ENCODE data around the gene TAF1L.
"Not testable (repeated sequence)": the region's sequence is repeated elsewhere in the genome, so short reads cannot be mapped to it uniquely, and the experiment has no call there.

TAF1L gene, protein sequence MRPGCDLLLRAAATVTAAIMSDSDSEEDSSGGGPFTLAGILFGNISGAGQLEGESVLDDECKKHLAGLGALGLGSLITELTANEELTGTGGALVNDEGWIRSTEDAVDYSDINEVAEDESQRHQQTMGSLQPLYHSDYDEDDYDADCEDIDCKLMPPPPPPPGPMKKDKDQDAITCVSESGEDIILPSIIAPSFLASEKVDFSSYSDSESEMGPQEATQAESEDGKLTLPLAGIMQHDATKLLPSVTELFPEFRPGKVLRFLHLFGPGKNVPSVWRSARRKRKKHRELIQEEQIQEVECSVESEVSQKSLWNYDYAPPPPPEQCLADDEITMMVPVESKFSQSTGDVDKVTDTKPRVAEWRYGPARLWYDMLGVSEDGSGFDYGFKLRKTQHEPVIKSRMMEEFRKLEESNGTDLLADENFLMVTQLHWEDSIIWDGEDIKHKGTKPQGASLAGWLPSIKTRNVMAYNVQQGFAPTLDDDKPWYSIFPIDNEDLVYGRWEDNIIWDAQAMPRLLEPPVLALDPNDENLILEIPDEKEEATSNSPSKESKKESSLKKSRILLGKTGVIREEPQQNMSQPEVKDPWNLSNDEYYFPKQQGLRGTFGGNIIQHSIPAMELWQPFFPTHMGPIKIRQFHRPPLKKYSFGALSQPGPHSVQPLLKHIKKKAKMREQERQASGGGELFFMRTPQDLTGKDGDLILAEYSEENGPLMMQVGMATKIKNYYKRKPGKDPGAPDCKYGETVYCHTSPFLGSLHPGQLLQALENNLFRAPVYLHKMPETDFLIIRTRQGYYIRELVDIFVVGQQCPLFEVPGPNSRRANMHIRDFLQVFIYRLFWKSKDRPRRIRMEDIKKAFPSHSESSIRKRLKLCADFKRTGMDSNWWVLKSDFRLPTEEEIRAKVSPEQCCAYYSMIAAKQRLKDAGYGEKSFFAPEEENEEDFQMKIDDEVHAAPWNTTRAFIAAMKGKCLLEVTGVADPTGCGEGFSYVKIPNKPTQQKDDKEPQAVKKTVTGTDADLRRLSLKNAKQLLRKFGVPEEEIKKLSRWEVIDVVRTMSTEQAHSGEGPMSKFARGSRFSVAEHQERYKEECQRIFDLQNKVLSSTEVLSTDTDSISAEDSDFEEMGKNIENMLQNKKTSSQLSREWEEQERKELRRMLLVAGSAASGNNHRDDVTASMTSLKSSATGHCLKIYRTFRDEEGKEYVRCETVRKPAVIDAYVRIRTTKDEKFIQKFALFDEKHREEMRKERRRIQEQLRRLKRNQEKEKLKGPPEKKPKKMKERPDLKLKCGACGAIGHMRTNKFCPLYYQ (N-terminal part only)

DNA sequence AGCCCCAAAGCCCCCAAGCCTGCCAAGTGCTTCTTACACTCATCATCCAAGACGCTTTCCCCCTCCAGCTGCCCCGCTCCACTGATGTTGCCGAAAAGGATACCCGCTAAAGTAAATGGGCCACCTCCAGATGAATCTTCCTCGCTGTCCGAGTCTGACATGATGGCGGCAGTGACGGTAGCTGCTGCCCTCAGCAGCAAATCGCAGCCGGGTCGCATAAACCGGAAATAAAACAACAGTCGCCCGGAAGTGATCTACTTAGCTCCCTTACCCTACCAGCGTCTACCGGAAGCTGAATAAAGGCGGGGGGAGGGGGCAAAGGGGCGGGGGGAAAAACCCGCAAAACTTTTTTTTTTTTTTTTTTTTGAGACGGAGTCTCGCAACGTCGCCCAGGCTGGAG, at the start of gene TAF1L:
Gene TAF1L, minus strand, starts transcription at position 308 of the 400 bp plus-strand sequence. Its CDS starts 90 bp downstream, at position 218.
- no peak for DNase-seq

DNA sequence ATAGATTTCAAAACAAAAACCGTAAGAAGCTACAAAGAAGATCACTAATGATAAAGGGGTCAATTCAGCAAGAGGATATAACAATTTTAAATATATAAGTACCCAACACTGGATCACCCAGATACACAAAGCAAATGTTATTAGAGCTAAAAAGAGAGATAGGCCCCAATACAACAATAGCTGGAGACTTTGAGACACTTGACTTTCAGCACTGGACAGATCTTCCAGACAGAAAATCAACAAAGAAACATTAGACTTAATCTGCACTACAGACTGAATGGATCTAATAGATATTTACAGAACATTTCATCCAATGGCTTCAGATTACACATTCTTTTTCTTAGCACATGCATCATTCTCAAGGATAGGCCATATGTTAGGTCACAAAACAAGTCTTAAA, 46.3 kb upstream of the TAF1L start:
- DNase-seq: no peak

DNA sequence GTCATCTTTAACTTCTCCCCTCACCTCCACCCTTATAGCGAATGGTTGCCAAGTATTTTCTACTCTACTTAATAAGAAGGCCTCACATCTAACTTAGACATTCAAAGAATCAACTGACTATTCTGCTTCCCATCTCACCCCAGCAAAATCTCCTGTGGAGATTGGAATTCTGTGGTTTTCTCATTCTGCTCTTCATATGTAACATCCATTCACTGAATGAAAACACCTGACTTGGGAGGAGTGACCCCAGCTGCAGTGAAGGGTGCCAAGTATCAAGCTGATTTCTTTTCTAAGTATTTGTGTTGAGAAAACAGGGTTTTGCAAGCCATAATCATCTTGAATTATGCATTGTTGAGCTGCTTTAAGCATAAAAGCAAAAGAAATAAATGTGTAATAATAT, 42.5 kb upstream of the TAF1L start:
- DNase-seq: no peak

DNA sequence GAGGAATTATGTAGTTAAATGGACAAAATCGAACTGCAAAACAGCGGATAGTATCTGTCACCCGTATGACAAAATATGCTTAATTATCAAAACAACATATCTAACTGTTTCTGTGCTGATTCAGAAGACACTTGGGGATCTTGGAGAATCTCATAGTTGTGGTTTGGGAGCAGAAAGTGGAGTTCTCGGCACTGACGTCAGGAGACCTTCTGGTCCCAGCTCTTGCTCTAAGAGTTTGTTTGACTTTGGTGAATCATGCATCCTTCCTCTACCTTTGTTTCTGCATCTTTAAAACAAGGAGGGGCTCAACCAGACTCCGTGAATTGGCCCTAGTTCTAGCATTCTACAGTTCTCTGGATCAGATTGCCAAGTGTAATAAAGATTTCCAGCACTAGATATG, 37.0 kb upstream of the TAF1L start:
- no peak for DNase-seq

DNA sequence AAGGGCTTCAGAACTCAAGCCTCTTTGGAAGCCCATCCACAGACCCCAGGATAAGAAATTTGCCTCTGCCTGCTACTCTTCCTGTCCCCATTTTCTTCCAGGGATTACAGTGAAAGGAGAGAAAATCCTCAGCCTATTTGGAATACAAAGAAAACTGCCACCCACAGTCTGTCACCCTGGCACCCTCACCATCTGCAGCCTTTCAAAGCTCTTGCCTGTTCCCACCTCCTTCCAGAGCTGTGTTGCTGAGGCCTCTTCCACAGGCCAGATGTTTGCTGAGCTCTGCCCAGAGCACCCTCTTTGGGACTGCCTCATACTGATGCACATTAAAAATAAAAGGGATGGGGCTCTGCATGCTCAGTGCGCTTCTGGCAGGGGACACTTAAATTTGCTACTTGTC, 35.9 kb upstream of the TAF1L start:
- DNase-seq: no peak

DNA sequence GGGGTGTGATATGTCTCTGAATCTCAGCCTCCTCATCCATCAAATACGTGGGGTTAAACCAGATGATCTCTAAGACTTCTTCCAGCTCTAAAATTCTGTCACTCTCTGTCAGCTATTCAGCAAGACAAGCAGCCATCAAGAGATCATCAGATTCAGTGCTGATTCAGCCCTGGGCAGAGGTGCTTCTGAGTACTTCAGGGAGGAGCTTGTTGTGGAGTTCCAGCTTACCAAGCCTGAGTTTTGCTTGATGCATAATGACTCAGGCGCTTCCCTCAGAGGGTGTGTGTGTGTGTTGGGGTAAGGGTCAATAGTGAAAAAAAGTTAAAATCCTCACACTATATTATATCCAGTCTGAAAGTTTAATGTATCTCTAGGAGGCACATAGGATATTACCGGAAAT, 29.6 kb upstream of the TAF1L start:
- no peak for DNase-seq

DNA sequence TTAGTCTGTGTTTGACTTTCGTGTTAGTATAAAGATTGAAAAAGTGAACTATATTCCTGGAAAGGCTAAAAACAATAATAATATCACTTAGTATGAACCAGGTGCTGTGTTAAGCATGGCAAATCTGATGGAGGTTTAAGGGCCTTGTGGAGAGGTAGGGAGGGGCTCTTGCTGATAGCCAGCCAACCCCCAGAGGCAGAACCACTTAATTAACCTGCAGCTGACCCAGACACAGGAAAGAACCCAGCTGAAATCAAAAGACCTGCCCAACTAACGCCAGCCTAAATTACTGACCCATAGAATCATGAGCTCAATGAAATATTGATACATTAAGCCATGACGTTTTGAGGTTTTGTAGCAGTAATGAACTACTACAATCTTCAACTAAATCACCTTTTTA, 28.3 kb upstream of the TAF1L start:
- DNase-seq: no peak

DNA sequence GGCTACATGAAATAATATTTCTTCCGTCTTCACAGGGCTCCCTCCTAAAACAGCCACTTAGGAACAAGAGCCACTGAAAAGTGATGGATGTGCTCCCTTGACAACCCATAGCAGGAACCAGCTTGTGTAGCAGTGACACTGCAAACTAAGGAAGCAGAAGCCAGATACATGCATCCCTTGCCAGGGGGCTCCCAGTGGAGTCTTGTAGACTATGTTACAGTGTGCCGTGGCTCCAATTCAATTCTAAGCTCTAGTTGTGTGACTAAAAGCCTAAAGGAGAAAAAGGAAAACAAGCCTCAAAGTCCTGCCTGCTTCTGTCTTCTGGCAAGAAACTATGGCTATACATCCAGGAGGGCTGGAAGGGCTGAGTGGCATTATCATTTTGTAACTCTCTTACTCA, 12.2 kb upstream of the TAF1L start:
- DNase-seq: no peak

DNA sequence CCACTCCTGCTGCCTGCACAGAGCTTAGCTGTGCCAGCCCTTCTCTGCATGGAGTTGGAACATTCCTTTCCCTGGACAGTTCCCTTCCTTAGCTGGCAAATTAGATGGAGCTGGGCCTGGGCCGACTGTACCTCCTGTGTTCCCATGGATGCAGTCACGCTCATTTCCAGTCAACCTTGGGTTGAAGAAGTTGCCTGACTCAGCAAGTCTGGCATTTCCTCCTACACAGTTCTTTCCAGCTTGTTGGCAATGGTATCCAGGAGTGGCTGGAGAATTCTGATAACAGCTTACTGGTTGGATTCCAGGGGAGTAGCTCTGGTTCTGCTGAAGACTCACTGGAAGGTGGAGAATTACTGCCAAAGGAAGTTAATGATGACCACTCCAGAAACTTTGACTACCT, 9.2 kb upstream of the TAF1L start:
- no peak for DNase-seq

DNA sequence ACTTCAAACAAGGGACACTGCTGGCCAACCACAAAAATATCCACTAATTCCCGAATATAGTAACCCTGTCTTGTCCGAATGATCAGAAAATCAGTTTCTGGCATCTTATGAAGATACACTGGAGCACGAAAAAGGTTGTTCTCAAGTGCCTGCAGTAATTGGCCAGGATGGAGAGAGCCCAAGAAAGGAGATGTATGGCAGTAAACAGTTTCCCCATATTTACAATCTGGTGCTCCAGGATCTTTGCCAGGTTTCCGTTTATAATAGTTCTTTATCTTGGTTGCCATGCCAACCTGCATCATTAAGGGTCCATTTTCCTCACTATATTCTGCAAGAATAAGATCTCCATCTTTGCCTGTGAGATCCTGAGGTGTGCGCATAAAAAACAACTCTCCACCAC, 2.3 kb downstream of the TAF1L start:
- DNase-seq: not testable (repeated sequence)

DNA sequence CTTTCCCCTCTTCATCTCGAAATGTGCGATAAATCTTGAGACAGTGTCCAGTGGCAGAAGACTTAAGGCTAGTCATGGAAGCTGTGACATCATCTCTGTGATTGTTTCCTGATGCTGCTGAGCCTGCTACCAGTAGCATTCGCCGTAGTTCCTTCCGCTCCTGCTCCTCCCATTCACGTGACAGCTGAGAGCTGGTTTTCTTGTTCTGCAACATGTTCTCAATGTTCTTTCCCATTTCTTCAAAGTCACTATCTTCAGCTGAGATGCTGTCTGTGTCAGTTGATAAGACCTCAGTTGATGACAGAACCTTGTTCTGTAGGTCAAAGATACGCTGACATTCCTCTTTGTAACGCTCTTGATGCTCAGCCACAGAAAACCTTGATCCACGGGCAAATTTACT, 3.5 kb downstream of the TAF1L start:
- DNase-seq: no peak

DNA sequence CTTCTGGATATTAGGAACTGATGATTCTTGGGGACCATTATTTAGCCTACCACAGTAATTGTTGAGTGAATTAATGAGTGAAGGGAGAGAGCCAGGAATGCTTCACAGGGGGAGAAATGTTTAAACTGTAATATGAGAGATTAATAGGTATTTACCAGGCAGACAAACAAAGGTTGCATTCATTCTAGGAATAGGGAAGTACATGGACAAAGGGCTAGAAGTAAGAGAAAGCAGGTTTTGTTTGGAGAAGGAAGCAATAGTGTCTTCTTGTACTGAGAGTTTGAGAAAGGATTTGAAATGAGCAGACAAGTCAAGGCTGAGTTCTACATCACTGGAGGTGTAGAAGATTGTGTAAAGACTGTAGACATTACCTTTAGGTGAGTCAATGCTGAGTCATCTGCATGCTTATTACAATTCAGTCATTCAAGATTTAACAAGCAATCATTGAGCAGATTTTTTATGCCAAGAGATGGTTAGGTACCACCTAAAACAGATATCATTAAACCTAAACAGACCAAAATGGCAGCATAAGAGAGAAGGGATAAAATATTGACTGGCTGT, 8.0 kb downstream of the TAF1L start:
- no peak for DNase-seq

DNA sequence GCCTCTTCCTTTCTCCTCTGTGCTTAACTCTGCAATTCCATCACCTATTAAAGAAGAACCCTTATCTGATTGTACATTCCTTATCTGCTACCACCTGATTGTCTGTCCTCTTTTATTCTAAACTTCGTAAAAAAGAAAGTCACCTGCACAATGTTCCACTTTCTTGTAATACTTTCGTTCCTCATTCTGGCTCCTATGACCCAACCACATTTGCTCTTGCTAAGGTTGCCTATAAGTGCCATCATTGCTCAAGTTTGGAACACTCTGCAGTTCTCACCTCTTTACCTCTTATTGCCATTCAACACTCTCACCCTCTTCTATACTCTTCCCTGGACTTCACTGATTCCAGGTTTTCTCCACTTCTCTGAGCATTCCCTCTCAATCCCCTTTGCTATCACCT, 10.1 kb downstream of the TAF1L start:
- no peak for DNase-seq

DNA sequence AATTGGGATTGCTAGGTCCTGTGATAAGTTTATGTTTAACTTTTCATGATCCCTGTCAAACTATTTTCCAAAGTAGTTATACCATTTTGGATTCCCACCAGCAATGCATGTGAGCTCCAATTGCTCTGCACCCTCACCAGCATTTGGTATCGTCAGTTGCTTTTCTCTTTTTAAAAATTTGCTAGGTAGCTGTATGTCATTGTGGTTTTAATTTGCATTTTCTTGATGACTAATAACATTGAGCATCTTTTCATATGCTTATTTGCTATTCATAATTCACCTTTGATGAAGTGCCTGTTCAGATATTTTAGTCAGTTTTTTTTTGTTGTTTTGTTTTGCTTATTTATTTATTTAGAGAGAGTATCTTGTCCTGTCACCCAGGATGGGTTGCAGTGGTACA, 12.5 kb downstream of the TAF1L start:
- DNase-seq: no peak

DNA sequence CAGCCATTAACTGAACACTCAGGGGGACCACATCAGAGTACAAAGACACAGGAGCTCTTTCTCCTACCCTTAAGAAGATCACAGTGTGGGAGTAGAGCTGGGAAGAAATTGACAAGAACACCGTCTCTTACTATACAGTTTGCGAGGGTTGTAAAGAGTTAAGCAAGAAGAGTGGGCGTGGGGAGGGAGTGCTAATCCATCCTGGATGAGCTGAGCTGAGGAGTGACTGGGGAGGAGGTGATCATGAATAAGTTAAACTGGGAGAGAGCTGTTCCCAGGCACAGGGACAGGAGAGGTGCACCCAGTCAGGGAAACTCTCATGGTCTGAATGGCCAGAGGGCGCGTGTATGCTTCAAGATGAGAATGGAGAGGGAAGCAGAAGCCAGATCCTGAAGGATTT, 17.2 kb downstream of the TAF1L start:
- no peak for DNase-seq

DNA sequence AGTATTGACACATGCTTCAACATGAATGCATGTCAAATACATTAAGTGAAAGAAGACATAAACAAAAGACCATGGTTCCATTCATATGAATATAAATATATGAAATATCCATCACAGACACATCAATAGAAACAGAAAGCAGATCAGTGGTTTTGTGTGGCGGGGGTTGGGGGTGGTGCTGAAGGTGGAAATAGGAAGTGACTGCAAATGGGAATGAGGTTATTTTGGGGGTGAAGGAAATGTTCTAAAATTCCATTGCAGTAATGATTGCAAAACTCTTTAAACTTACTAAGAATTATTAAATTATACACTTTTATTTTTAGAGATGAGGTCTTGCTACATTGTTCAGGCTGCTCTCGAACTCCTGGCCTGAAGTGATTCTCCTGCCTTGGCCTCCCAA, 28.7 kb downstream of the TAF1L start:
- DNase-seq: no peak

DNA sequence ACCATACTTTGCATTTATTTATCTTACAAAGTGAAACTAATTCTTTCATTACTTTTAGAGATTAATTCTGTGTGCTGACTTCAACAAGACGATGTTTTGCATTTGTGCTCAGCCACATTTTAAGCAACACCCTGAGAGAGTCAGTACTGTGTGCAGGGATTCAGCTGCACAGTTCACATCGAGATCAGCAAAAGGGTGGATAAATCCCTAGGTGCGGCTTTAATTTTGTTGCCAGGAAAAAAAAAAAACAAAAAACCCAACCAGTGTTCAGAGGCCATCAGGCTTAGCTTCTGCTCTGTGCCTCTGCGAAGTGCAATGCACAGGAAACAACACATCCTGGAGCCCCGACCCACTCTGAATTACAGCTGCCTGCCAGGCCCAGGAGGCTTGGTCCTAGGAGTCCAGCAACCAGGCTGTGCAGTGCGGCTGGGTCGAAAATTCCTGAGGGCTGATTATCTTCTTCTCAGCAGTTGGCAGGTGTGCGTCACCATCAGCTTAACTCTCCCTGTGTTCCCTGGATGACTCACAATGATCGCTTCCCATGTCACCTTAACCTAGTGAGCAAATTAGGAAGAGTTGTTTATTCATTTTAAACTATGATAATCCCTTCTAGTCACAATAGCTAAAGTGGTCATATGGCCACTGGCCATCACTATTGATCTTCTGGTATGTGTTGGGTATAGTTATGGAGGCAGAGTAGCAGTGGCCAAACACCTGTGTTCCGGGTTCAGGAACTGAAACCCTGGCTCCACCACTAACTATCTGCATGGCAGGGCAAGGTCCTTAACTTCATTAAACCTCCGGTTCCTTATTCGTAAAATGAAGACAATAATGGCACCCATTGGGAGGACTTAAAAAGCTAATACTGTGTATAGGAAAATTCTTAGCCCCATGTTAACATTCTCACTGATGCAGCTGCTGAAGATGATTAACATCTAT, 31.3 kb downstream of the TAF1L start:
- no peak for DNase-seq

DNA sequence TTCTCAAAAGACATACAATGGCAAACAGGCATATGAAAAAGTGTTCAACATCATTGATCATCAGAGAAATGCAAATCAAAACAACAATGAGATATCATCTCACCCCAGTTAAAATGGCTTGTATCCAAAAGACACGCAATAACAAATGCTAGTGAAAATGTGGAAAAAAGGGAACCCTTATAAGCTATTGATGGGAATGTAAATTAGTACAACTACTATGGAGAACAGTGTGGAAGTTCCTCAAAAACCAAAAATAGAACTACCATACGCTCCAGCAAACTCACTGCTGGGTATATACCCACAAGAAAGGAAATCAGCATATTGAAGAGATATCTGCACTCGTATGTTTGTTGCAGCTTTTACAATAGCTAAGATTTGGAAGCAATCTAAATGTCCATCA, 36.4 kb downstream of the TAF1L start:
- not testable (repeated sequence) for DNase-seq

DNA sequence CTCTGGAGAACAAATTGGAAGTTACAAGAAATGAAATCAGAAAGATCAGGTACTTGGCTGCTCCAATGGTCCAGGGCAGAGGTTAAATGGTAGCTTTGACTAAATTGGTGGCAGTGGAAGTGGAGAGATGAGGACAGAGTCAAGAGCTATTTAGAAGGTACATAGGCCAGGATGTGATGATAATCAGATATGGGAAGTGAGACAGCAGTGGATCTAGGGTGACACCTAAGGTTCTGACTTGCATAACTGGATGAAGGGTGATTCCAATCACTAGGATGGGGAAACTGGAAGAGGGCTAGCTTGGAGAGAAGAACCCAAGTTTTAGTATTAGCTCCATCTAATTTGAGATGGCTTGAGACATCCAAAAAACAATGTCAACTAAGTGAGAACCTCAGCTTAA, 38.5 kb downstream of the TAF1L start:
- no peak for DNase-seq

DNA sequence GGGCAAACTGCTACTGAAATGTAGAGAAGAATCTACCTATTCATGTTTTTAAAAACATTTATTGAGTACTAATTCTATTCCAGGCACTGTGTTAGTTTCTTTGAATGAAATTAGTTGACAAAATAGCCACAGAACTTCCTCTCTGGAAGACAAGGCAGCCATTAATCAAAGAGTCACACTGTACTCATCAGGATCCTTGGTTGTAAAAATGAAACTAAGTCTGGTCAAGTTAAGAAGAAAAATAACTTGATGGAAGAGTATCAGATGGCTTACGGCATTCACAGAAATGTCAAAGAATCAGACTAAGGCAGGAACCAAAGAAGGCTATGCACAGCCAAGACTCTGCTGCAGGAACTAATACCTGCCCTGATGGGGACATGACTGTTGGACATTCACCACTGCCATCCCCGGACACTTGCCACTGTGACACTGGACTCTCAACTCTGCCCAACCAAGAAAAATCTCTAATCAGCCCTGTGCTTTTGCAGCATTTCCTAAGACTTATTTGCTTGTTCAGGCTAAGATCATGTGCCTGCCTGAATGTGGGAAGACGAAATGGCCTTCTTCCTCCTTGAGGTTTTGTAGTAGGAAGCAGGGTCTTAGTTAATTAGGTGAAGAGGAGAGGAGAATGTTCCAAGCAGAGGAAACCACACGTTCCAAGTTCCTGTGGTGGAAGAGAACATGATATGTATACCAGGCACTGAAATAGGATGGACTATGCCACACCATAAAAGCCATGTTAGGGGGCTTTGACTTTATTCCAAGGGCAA, 39.2 kb downstream of the TAF1L start:
- DNase-seq: no peak

DNA sequence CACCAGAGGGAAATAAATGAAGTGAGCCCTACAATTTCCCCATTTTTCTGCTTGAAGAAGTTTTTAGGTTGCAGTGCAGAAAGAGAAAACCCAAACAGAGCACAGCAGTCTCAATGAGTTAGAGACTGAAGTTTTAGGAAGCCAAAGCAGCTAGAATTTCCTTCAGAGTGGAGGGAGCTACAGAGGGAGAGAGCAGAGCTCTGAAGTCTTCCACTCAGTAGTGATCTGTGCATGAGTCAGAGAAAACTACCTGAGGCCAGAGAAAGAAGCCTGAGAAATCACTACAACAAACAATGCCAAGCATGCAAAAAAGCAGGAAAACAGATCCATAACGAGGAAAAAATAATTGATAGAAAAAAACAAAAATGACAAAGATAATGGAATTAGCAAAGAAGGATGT, 44.6 kb downstream of the TAF1L start:
- DNase-seq: no peak
